Esophagus squamous epithelium (tissue), 5 donors: ENCODE data around the gene SNRK. TPM values are rescaled to one million over a fixed set of nuclear protein-coding genes. Genes with fewer than 3 reads are reported as not detected.

Experiments used
- DNase-seq: peaks from one replicate; lab custom pipeline; 2025; lab: John Stamatoyannopoulos, UW
- H3K27ac ChIP-seq, 4 donors: fragments of 200-600 bp; sonication (generic); one replicate each; pipeline ENCODE4 v1.5.1; 2016 to 2019; ENCODE audit warnings: mild to moderate bottlenecking in 1 of 4
- H3K27me3 ChIP-seq, 4 donors: fragments of 200-600 bp; sonication (generic); 1 replicate in 3 of 4; 2 replicates in 1 of 4; pipeline versions ENCODE4 v1.5.1 to v1.6.0; 2017 to 2021; ENCODE audit warnings: antibody characterized with exemption in 1 of 4
- H3K36me3 ChIP-seq, 3 donors: fragments of 200-600 bp; sonication (generic); one replicate each; pipeline ENCODE4 v1.5.1; 2016 to 2019
- H3K4me1 ChIP-seq, 3 donors: fragments of 200-600 bp; sonication (generic); one replicate each; pipeline ENCODE4 v1.5.1; 2017 to 2019
- H3K4me3 ChIP-seq, 4 donors: fragments of 200-600 bp; sonication (generic); 1 replicate in 3 of 4; 2 replicates in 1 of 4; pipeline ENCODE4 v1.5.1; 2016 to 2019; ENCODE audit warnings: mild to moderate bottlenecking in 2 of 4, moderate library complexity in 1 of 4
- H3K9me3 ChIP-seq, 3 donors: fragments of 200-600 bp; sonication (generic); one replicate each; pipeline ENCODE4 v1.5.1; 2016 to 2019
- CTCF ChIP-seq, 6 experiments: fragments of 450-650 bp in 4 of 6; fragments of 200-600 bp in 2 of 6; sonication (generic) in 2 of 6; IDR thresholded peaks; one replicate each; pipeline ENCODE4 v1.5.1; 2016 to 2019; ENCODE audit warnings: antibody characterized with exemption in 6 of 6, mild to moderate bottlenecking in 4 of 6, moderate library complexity in 4 of 6
- POLR2A ChIP-seq, 4 donors: fragments of 450-650 bp; IDR thresholded peaks; one replicate each; pipeline ENCODE4 v1.6.1; 2017; ENCODE audit warnings: antibody characterized with exemption in 4 of 4, mild to moderate bottlenecking in 4 of 4, moderate library complexity in 3 of 4
- WGBS, 2 donors: methylation state at CpG; one replicate each; pipeline ENCODE4 v1.1.5; 2018; 5-methylcytosine and 5-hydroxymethylcytosine counted together
- intact Hi-C: fragments of 100-400 bp; cut with DNase I; formaldehyde crosslinking; loops from one replicate; pipeline ENCODE4 v1.15.0; 2022
- total RNA-seq, 4 donors: library from RNA; depleted of rRNA; stranded (reverse); fragments of >200 nt; gene quantifications; one replicate each; pipeline ENCODE4 v1.1.0, GENCODE V29; 2016
- donor health status: DM: yes; HTN: yes; CAD: no.

The SNRK gene
- total RNA-seq, 4 donors from 2014 or later: 27.0 to 42.0 (median 29.5) TPM

- H3K4me1 ChIP-seq: no peaks in the 10 kb centered on the region
- no peak overlapping the region for H3K27ac ChIP-seq
- H3K9me3 ChIP-seq: peaks cover 0 to 59% (median 35%) of the 10 kb centered on the region in 3 donors
- H3K36me3 ChIP-seq: peaks cover 10 to 100% (median 12%) of the 10 kb centered on the region in 3 donors
- no peak overlapping the region for H3K4me3 ChIP-seq
- intact Hi-C loops: no loop called here
- no peak for TF ChIP-seq CTCF (IDR thresholded peaks at IDR 0.05)
- no peak for TF ChIP-seq POLR2A (IDR thresholded peaks at IDR 0.05)
- no peaks in the 10 kb centered on the region for H3K27me3 ChIP-seq
- WGBS, 2 donors: 91 to 98% methylated on average over 2 of the region's 2 CpGs
- no peak for DNase-seq
Observed at GRCh38 chr3:43338295-43338694, 52.0 kb downstream of the SNRK start.

- Histone ChIP-seq H3K9me3 (peaks cover 0 to 41% (median 35%) of the 10 kb centered on the region in 3 donors), H3K27ac (no peak overlapping the region), H3K4me1 (no peaks in the 10 kb centered on the region), H3K36me3 (peaks cover 10 to 100% (median 16%) of the 10 kb centered on the region in 3 donors), H3K4me3 (no peak overlapping the region), H3K27me3 (no peaks in the 10 kb centered on the region)
- no peak for DNase-seq
- intact Hi-C loops: no loop called here
- 98 to 99% methylated on average over 7 of the region's 7 CpGs for WGBS, 2 donors
- TF ChIP-seq POLR2A (IDR thresholded peaks at IDR 0.05): no peak
- TF ChIP-seq CTCF (IDR thresholded peaks at IDR 0.05): no peak
Observed at GRCh38 chr3:43340403-43340802, 54.1 kb downstream of the SNRK start.

- no peak for DNase-seq
- intact Hi-C loops: no loop called here
- H3K4me1 ChIP-seq: no peaks in the 10 kb centered on the region
- TF ChIP-seq POLR2A (IDR thresholded peaks at IDR 0.05): no peak
- no peak for TF ChIP-seq CTCF (IDR thresholded peaks at IDR 0.05)
- peaks cover 10 to 100% (median 22%) of the 10 kb centered on the region in 3 donors for H3K36me3 ChIP-seq
- H3K9me3 ChIP-seq: peaks cover 0 to 28% (median 21%) of the 10 kb centered on the region in 3 donors
- no peak overlapping the region for H3K4me3 ChIP-seq
- H3K27ac ChIP-seq: no peak overlapping the region
- H3K27me3 ChIP-seq: no peaks in the 10 kb centered on the region
- WGBS, 2 donors: 82 to 87% methylated on average over 2 of the region's 2 CpGs
Observed at GRCh38 chr3:43341788-43342187, 55.4 kb downstream of the SNRK start.

- 78 to 79% methylated on average over 4 of the region's 4 CpGs for WGBS, 2 donors
- DNase-seq: no peak
- no peaks in the 10 kb centered on the region for H3K27me3 ChIP-seq
- intact Hi-C loops: no loop called here
- peaks cover 22 to 100% (median 32%) of the 10 kb centered on the region in 3 donors for H3K36me3 ChIP-seq
- peaks cover 0 to 14% (median 9%) of the 10 kb centered on the region in 3 donors for H3K9me3 ChIP-seq
- TF ChIP-seq CTCF (IDR thresholded peaks at IDR 0.05) (no peak), POLR2A (IDR thresholded peaks at IDR 0.05) (no peak)
- no peak overlapping the region for H3K27ac ChIP-seq
- H3K4me3 ChIP-seq: no peak overlapping the region
- H3K4me1 ChIP-seq: no peaks in the 10 kb centered on the region
Observed at GRCh38 chr3:43343185-43343584, 56.8 kb downstream of the SNRK start.

GRCh38 chr3:43343815-43344214 lies 57.5 kb downstream of the SNRK start:
- DNase-seq: no peak
- TF ChIP-seq CTCF (IDR thresholded peaks at IDR 0.05): no peak
- TF ChIP-seq POLR2A (IDR thresholded peaks at IDR 0.05): no peak
- peaks cover 22 to 100% (median 34%) of the 10 kb centered on the region in 3 donors for H3K36me3 ChIP-seq
- WGBS, 2 donors: 69 to 72% methylated on average over 3 of the region's 3 CpGs
- H3K4me1 ChIP-seq: no peaks in the 10 kb centered on the region
- intact Hi-C loops: no loop called here
- peaks cover 0 to 7% (median 3%) of the 10 kb centered on the region in 3 donors for H3K9me3 ChIP-seq
- H3K4me3 ChIP-seq: no peak overlapping the region
- H3K27ac ChIP-seq: no peak overlapping the region
- no peaks in the 10 kb centered on the region for H3K27me3 ChIP-seq
